HepG2 (cell line): Measurements from ENCODE around the gene RMI2. TPM values are rescaled to one million over a fixed set of nuclear protein-coding genes. Genes with fewer than 3 reads are reported as not detected.

Experiments
- BCL3 ChIP-seq: sonication (generic); formaldehyde crosslinking; IDR thresholded peaks from 2 replicates; pipeline ENCODE4 v1.5.1; 2020; ENCODE audit warnings: mild to moderate bottlenecking, missing genetic modification reagents, moderate library complexity
- CAMTA2 ChIP-seq: sonication (generic); formaldehyde crosslinking; IDR thresholded peaks from 2 replicates; pipeline ENCODE4 v1.4.0; 2020; ENCODE audit warnings: mild to moderate bottlenecking, missing genetic modification reagents, borderline replicate concordance
- HNRNPH1 ChIP-seq: fragments of 200-400 bp; formaldehyde crosslinking; optimal IDR thresholded peaks from 2 replicates; pipeline ENCODE3; 2017; ENCODE audit warnings: mild to moderate bottlenecking, low read depth, low read length
- IKZF5 ChIP-seq: IDR thresholded peaks from 2 replicates; pipeline ENCODE4 v1.6.1; 2018; ENCODE audit warnings: missing genetic modification reagents, mild to moderate bottlenecking, missing compliant biosample characterization
- KLF12 ChIP-seq: sonication (generic); formaldehyde crosslinking; IDR thresholded peaks from 2 replicates; pipeline ENCODE4 v1.4.0; 2020; ENCODE audit warnings: missing genetic modification reagents, borderline replicate concordance
- KLF13 ChIP-seq: sonication (generic); formaldehyde crosslinking; IDR thresholded peaks from 2 replicates; pipeline ENCODE4 v1.4.0; 2020; ENCODE audit warnings: mild to moderate bottlenecking, missing genetic modification reagents
- REST ChIP-seq, 2 experiments: IDR thresholded peaks; 2 replicates each; pipeline ENCODE4 v1.6.1; 2011 to 2012; ENCODE audit warnings: low read length in 2 of 2, borderline replicate concordance in 1 of 2, low read depth in 1 of 2, mild to moderate bottlenecking in 1 of 2, moderate library complexity in 1 of 2
- SIX4 ChIP-seq: sonication (generic); formaldehyde crosslinking; IDR thresholded peaks from 2 replicates; pipeline ENCODE4 v1.4.0; 2020; ENCODE audit warnings: missing genetic modification reagents
- TAF15 ChIP-seq: fragments of 200-400 bp; formaldehyde crosslinking; IDR thresholded peaks from one replicate; pipeline ENCODE4 v1.6.1; 2018; ENCODE audit warnings: mild to moderate bottlenecking, low read depth, low read length; ENCODE audit not compliant: poor library complexity, severe bottlenecking
- TFE3 ChIP-seq: IDR thresholded peaks from 2 replicates; pipeline ENCODE4 v1.6.1; 2016
- TMF1 ChIP-seq: sonication (generic); formaldehyde crosslinking; IDR thresholded peaks from 2 replicates; pipeline ENCODE4 v1.8.1; 2022; ENCODE audit warnings: low read depth, missing genetic modification reagents
- ZGPAT ChIP-seq: IDR thresholded peaks from 2 replicates; pipeline ENCODE4 v1.6.1; 2016; ENCODE audit warnings: mild to moderate bottlenecking
- ZNF230 ChIP-seq: sonication (generic); formaldehyde crosslinking; IDR thresholded peaks from 2 replicates; pipeline ENCODE4 v1.4.0; 2020; ENCODE audit warnings: mild to moderate bottlenecking, missing genetic modification reagents
- ZNF33B ChIP-seq: sonication (generic); formaldehyde crosslinking; IDR thresholded peaks from 2 replicates; pipeline ENCODE4 v1.5.1; 2020; ENCODE audit warnings: mild to moderate bottlenecking, missing genetic modification reagents
- ZNF558 ChIP-seq: sonication (generic); formaldehyde crosslinking; IDR thresholded peaks from 2 replicates; pipeline ENCODE4 v1.9.0; 2022; ENCODE audit warnings: mild to moderate bottlenecking, missing genetic modification reagents, borderline replicate concordance
- polyA plus RNA-seq, 8 experiments: library from polyadenylated mRNA; depleted of rRNA in 3 of 8; stranded (reverse) in 7 of 8; unstranded in 1 of 8; fragments of >200 nt; fragmentation: Illumina TruSeq in 4 of 8; extraction: Trizol in 4 of 8; gene quantifications; 2 replicates each; pipeline versions ENCODE4 v1.2.1 to v1.2.3, GENCODE V29; 2011 to 2016; ENCODE audit warnings: low read depth in 4 of 8, missing spikeins in 1 of 8, mixed read lengths in 1 of 8; ENCODE audit not compliant: insufficient read depth in 1 of 8
- total RNA-seq, 5 experiments: library from RNA; depleted of rRNA; stranded (reverse); fragments of >200 nt; fragmentation: Illumina TruSeq; extraction: Trizol; gene quantifications; 2 replicates each; pipeline ENCODE4 v1.2.3, GENCODE V29; 2016; ENCODE audit warnings: low read depth in 1 of 5

RMI2 gene
- total and polyA plus RNA-seq, 2 of the 13 experiments (the other 11 are each of a cell fraction or from before 2014, with no cell fraction given) = 24.5 to 55.7 TPM

- TF ChIP-seq CAMTA2 (0 out of 2 replicates have a peak, but pooled peaks have one; percentile 48), KLF13 (CRISPR knock-in tag) (no peak), TAF15 (no peak), BCL3 (CRISPR knock-in tag) (no peak), ZNF230 (CRISPR knock-in tag) (0 out of 2 replicates have a peak, but pooled peaks have one; percentile 10), ZNF558 (CRISPR knock-in tag) (no peak), TFE3 (CRISPR knock-in tag) (0 out of 2 replicates have a peak, but pooled peaks have one; percentile 17), ZNF33B (CRISPR knock-in tag) (no peak), TMF1 (CRISPR knock-in tag) (no peak), REST (IDR thresholded peaks at IDR 0.05; ENCODE audit: borderline replicate concordance in 1 of 2, low read depth in 1 of 2, low read length in 2 of 2) (no peak), ZGPAT (CRISPR knock-in tag) (no peak), SIX4 (CRISPR knock-in tag) (no peak), KLF12 (no peak), IKZF5 (CRISPR knock-in tag) (no peak), HNRNPH1 (no peak)
Measured at GRCh38 chr16:11310997-11311561, 34.2 kb upstream of the RMI2 start (continued).
